ENCODE measurements around the gene MAST1. TPM values are rescaled to one million over a fixed set of nuclear protein-coding genes. Genes with fewer than 3 reads are reported as not detected.
"Not testable (repeated sequence)": the region's sequence is repeated elsewhere in the genome, so short reads cannot be mapped to it uniquely, and the experiment has no call there.

MAST1 gene
- total RNA-seq, 1 donor from 2014 or later: 17.7 TPM

DNA sequence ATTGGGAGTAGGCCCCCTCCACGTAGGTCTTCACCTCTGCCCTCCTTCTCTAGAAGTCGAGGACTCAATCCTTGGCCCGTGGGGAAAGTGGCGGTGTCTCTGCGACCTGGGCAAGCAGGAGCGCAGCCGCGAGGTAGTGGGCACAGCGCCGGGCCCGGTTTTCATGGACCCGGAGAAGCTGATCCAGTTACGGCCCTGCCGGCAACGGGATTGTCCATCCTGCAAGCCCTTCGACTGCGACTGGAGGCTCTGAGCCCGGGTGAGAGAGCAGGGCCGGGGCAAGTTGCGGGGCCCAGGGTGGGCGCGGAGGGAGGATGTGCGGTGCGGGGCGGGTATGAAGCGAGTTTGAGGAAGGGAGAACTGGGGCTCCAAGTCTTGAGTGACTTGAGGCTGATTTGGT is 34.3 kb upstream of the MAST1 start:
- Mint-ChIP-seq H3K9me3 (no peaks in the 10 kb centered on the region), H3K4me1 (peaks cover 33% of the 10 kb centered on the region), H3K27ac (ENCODE audit: unreplicated experiment) (no peak overlapping the region), H3K27me3 (ENCODE audit: low read depth) (no peaks in the 10 kb centered on the region), H3K36me3 (ENCODE audit: low read depth) (peaks cover 8% of the 10 kb centered on the region), H3K4me3 (peak overlapping the region; percentile 57)
- no peak for DNase-seq (ENCODE audit: low read depth, low spot score)
- TF ChIP-seq, protein P1, sequence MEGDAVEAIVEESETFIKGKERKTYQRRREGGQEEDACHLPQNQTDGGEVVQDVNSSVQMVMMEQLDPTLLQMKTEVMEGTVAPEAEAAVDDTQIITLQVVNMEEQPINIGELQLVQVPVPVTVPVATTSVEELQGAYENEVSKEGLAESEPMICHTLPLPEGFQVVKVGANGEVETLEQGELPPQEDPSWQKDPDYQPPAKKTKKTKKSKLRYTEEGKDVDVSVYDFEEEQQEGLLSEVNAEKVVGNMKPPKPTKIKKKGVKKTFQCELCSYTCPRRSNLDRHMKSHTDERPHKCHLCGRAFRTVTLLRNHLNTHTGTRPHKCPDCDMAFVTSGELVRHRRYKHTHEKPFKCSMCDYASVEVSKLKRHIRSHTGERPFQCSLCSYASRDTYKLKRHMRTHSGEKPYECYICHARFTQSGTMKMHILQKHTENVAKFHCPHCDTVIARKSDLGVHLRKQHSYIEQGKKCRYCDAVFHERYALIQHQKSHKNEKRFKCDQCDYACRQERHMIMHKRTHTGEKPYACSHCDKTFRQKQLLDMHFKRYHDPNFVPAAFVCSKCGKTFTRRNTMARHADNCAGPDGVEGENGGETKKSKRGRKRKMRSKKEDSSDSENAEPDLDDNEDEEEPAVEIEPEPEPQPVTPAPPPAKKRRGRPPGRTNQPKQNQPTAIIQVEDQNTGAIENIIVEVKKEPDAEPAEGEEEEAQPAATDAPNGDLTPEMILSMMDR (conservative IDR thresholded peaks at IDR 0.05): no peak

DNA sequence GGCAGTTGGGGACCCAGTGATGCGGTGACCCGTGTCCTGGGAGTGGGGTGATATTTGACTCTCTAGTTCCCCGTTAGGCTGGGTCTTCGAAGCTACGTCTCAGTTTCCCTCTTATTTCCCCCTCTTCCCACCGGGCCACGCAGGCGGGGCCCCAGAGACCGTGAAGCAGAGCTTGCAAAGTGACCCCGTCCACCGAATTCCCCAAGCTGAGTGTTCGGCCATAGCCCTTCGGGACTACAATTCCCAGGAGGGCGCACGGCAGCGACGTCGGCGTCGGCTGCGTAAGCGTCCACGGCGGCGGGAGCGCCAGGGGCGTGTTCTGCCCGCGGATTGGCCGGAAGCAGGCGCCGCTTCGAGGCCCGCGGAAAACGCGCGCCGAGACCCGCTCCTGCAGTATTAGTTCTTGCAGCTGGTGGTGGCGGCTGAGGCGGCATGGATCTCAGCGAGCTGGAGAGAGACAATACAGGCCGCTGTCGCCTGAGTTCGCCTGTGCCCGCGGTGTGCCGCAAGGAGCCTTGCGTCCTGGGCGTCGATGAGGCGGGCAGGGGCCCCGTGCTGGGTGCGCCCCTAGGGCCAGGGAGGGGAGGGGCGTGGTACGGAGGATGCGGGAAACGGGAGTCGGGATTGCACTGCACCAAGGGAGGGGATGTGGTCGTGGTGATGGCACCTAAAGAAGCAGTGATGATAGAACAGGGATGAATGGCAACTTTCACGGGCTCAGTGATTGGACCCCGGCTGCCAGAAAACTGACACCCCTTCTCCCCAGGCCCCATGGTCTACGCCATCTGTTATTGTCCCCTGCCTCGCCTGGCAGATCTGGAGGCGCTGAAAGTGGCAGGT is 31.9 kb upstream of the MAST1 start, which contains the start of gene RNASEH2A:
Gene RNASEH2A, plus strand, starts transcription at position 343 of the 840 bp plus-strand sequence. Its CDS starts 90 bp downstream, at position 433.
- no peaks in the 10 kb centered on the region for H3K27me3 Mint-ChIP-seq (ENCODE audit: low read depth)
- peak; percentile 86 for DNase-seq (ENCODE audit: low read depth, low spot score)
- H3K9me3 Mint-ChIP-seq: no peaks in the 10 kb centered on the region
- H3K36me3 Mint-ChIP-seq (ENCODE audit: low read depth): peaks cover 8% of the 10 kb centered on the region
- peak within 1 kb of the TSS; percentile 99 for H3K27ac Mint-ChIP-seq (ENCODE audit: unreplicated experiment)
- H3K4me1 Mint-ChIP-seq: peaks cover 25% of the 10 kb centered on the region
- peak within 1 kb of the TSS; percentile 98 for H3K4me3 Mint-ChIP-seq
- TF ChIP-seq, protein P1 (conservative IDR thresholded peaks at IDR 0.05): no peak

DNA sequence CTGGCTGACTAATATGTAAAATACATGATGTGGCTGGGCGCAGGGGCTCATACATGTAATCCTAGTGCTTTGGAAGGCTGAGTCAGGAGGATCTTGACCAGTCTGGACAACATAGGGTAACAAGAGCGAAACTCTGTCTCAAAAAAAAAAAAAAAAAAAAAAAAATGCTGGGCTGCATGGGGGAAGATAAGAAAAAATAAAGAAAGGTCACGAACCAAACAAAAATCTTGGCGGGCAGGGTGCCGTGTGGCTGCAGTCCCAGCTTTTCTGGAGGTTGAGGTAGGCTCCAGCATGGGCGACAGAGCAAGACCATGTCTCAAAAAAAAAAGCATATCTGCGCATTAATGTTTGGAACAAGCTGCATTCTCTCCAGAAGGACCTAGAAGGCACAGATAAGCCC is 23.2 kb upstream of the MAST1 start:
- Mint-ChIP-seq H3K9me3 (no peaks in the 10 kb centered on the region), H3K27me3 (ENCODE audit: low read depth) (no peaks in the 10 kb centered on the region), H3K27ac (ENCODE audit: unreplicated experiment) (no peak overlapping the region), H3K4me3 (no peak overlapping the region), H3K4me1 (no peaks in the 10 kb centered on the region), H3K36me3 (ENCODE audit: low read depth) (peaks cover 2% of the 10 kb centered on the region)
- no peak for DNase-seq (ENCODE audit: low read depth, low spot score)
- TF ChIP-seq, protein P1 (conservative IDR thresholded peaks at IDR 0.05): no peak

DNA sequence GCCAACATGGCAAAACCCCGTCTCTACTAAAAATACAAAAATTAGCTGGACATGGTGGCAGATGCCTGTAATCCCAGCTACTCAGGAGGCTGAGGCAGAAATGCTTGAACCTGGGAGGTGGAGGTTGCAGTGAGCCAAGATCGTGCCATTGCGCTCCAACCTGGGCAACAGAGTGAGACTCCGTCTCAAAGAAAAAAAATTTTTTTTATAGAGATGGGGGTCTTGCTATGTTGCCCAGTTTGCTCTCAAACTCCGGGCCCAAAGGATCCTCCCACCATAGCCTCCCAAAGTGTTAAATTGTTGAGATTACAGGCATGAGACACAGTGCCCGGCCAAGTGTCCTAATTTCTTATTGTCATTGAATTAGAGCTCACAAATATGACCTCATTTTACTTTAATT is 21.1 kb upstream of the MAST1 start:
- not testable (repeated sequence) for H3K36me3 Mint-ChIP-seq (ENCODE audit: low read depth); H3K27me3 Mint-ChIP-seq (ENCODE audit: low read depth); H3K4me3 Mint-ChIP-seq; H3K4me1 Mint-ChIP-seq; H3K27ac Mint-ChIP-seq (ENCODE audit: unreplicated experiment); DNase-seq (ENCODE audit: low read depth, low spot score); H3K9me3 Mint-ChIP-seq

DNA sequence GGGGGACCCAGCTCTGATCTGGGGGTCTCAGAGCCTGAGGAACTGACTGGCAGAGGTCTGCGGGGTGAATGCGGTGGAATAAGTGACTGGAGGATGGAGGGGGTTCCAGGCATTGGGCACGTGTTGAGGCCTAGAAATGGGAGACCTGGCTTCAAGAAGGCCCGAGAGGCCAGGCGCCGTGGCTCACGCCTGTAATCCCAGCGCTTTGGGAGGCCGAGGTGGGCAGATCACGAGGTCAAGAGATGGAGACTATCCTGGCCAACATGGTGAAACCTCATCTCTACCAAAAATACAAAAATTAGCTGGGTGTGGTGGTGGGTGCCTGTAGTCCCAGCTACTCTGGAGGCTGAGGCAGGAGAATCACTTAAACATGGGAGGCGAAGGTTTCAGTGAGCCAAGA is 20.5 kb upstream of the MAST1 start:
- not testable (repeated sequence) for H3K4me1 Mint-ChIP-seq; H3K27ac Mint-ChIP-seq (ENCODE audit: unreplicated experiment); H3K9me3 Mint-ChIP-seq; H3K27me3 Mint-ChIP-seq (ENCODE audit: low read depth); H3K36me3 Mint-ChIP-seq (ENCODE audit: low read depth); DNase-seq (ENCODE audit: low read depth, low spot score); H3K4me3 Mint-ChIP-seq

DNA sequence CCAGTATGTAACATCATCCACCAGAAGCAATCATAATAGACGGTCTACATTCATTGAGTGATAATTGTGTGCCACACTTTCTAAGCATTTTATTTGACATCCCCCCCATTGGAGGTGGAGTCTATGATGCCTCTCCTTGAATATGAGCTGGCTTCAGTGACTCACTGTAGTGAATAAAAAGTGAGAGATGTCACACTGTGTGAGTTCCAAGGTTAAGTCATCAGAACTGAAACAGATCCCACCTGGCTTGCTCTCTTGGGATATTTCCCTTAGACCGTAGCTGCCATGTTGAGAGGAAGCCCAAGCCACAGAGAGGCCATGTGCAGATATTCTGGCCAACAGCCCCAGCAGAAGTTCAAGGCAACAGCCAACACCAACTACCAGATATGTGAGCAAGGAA is 16.6 kb upstream of the MAST1 start:
- Mint-ChIP-seq H3K4me1 (peaks cover 4% of the 10 kb centered on the region), H3K9me3 (peaks cover 3% of the 10 kb centered on the region), H3K4me3 (no peak overlapping the region), H3K27me3 (ENCODE audit: low read depth) (peaks cover 16% of the 10 kb centered on the region), H3K27ac (ENCODE audit: unreplicated experiment) (no peak overlapping the region), H3K36me3 (ENCODE audit: low read depth) (no peaks in the 10 kb centered on the region)
- TF ChIP-seq, protein P1 (conservative IDR thresholded peaks at IDR 0.05): no peak
- no peak for DNase-seq (ENCODE audit: low read depth, low spot score)
